Psoas muscle (tissue), 8 donors: ENCODE measurements around the gene MTM1. TPM values are rescaled to one million over a fixed set of nuclear protein-coding genes. Genes with fewer than 3 reads are reported as not detected.

ENCODE experiments used
- ATAC-seq, 4 donors: fragments of 200-7000 bp; cut with Tn5 transposase; one replicate each; pipeline ENCODE4 v1.9.1; 2020; ENCODE audit warnings: moderate library complexity in 3 of 4, mild to moderate bottlenecking in 2 of 4
- DNase-seq, 2 donors: peaks; one replicate each; pipeline ENCODE4 v3.0.0-alpha.2; 2020
- H3K27ac ChIP-seq: fragments of 200-600 bp; one replicate; pipeline ENCODE4 v1.8.0; 2022
- H3K27me3 ChIP-seq, 3 donors: fragments of 200-600 bp in 1 of 3; one replicate each; pipeline versions ENCODE4 v1.6.1 to v1.8.0; 2013 to 2022; ENCODE audit warnings: low read length in 2 of 3, mild to moderate bottlenecking in 2 of 3, moderate library complexity in 1 of 3; ENCODE audit not compliant: insufficient read depth in 3 of 3
- H3K36me3 ChIP-seq, 2 donors: fragments of 200-600 bp in 1 of 2; one replicate each; pipeline versions ENCODE4 v1.6.1 to v1.8.0; 2013 to 2022; ENCODE audit warnings: low read depth in 1 of 2, mild to moderate bottlenecking in 1 of 2, moderate library complexity in 1 of 2; ENCODE audit not compliant: insufficient read depth in 1 of 2
- H3K4me1 ChIP-seq: fragments of 200-600 bp; one replicate; pipeline ENCODE4 v1.8.0; 2022
- H3K4me3 ChIP-seq: fragments of 200-600 bp; one replicate; pipeline ENCODE4 v1.8.0; 2022; ENCODE audit warnings: mild to moderate bottlenecking
- H3K9me3 ChIP-seq: fragments of 200-600 bp; one replicate; pipeline ENCODE4 v1.8.0; 2022
- WGBS, 3 donors: extraction: QIAGEN DNeasy Blood & Tissue Kit; methylation state at CpG; one replicate each; pipeline versions ENCODE4 v1.1.6 to v1.1.7; 2013; 5-methylcytosine and 5-hydroxymethylcytosine counted together
- intact Hi-C, 2 donors: fragments of 100-400 bp; cut with DNase I; formaldehyde crosslinking; loops; one replicate each; pipeline versions ENCODE4 v1.11.0 to v1.14.2; 2022
- polyA plus RNA-seq, 3 donors: library from polyadenylated mRNA; stranded (reverse); fragments of 200-250 nt; gene quantifications; one replicate each; pipeline ENCODE4 v1.2.3, GENCODE V29; 2013
- total RNA-seq, 4 donors: library from RNA; stranded (reverse); fragmentation: NEBNext Ultra II Directional in 2 of 4; extraction: Animal tissue kit (Norgen Biotek cat#: 25700) in 2 of 4; gene quantifications; one replicate each; pipeline versions ENCODE4 v1.2.1 to v1.2.4, GENCODE V29; 2021 to 2023
- TF ChIP-seq, protein P1 (sequence below): fragments of 200-600 bp; IDR thresholded peaks from one replicate; pipeline ENCODE4 v1.8.0; 2022; ENCODE audit warnings: antibody characterized with exemption
- donor health status: healthy with polysubstance abuse.
- donor health status: DM: no; HTN: no; CAD: no; lungs with moderate emphysema.
- donor health status: Bipolar disorder and iron deficiency.
- donor health status: healthy.
- donor health status: DM: yes; HTN: yes; CAD: no.
- donor health status: DM: no; HTN: no; CAD: no.
- donor health status: DM: no; HTN: no; CAD: no.
- donor health status: DM: yes; HTN: yes; CAD: no.

MTM1 gene
- total and polyA plus RNA-seq, 7 donors: 4.9 to 17.4 (median 15.0) TPM

DNA sequence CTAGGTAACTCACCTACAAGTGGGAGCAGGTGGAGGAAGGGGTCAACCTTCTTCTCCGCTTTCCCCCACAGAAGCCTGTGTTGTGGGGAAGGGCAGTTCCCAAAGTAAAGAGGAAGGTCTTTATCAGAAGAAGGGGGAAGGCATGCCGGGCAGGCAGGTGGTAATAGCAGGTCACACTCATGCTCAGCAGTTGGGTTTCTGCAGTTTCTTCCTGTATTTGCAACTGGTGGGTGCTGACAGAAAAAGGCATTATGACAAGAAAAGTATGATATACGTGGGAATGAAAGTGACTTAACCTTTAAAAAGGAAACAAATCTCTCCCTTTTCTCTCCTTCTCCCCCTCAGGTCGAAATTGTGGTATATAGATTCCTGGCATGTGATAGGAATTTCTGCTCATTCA is 128.4 kb downstream of the MTM1 start:
- Histone ChIP-seq H3K9me3 (no peaks in the 10 kb centered on the region), H3K4me1 (no peaks in the 10 kb centered on the region), H3K27ac (no peak overlapping the region), H3K4me3 (no peak overlapping the region), H3K36me3 (peaks cover 0 to 4% of the 10 kb centered on the region in 2 donors), H3K27me3 (no peaks in the 10 kb centered on the region)
- ATAC-seq: no peak
- TF ChIP-seq, protein P1, sequence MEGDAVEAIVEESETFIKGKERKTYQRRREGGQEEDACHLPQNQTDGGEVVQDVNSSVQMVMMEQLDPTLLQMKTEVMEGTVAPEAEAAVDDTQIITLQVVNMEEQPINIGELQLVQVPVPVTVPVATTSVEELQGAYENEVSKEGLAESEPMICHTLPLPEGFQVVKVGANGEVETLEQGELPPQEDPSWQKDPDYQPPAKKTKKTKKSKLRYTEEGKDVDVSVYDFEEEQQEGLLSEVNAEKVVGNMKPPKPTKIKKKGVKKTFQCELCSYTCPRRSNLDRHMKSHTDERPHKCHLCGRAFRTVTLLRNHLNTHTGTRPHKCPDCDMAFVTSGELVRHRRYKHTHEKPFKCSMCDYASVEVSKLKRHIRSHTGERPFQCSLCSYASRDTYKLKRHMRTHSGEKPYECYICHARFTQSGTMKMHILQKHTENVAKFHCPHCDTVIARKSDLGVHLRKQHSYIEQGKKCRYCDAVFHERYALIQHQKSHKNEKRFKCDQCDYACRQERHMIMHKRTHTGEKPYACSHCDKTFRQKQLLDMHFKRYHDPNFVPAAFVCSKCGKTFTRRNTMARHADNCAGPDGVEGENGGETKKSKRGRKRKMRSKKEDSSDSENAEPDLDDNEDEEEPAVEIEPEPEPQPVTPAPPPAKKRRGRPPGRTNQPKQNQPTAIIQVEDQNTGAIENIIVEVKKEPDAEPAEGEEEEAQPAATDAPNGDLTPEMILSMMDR: no peak
- DNase-seq: no peak
- WGBS, 3 donors: 54 to 76% (median 75%) methylated on average over 4 of the region's 4 CpGs
- intact Hi-C loops: no loop called here

DNA sequence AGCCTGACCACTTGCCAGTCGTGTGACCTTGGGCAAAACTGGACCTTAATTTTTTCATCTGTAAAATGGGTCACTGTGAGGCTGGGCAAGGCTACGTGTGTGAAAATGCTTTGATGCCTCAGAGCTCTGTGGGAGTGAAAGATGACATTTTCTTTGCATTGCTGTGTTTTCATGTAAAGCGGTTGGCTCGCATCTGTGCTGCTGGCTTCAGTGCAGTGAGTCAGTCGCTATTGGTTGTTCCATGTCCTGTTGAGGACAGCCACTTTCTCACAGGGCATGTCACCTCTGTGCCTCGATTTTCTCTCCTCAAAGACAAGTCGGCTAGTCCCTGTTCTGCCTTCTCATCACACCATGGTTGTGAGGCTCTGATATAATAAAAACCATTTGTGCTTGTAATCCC is 129.2 kb downstream of the MTM1 start:
- no peaks in the 10 kb centered on the region for H3K9me3 ChIP-seq
- TF ChIP-seq, protein P1: no peak
- H3K4me3 ChIP-seq: no peak overlapping the region
- ATAC-seq (no peak), DNase-seq (no peak)
- H3K36me3 ChIP-seq: peaks cover 0 to 4% of the 10 kb centered on the region in 2 donors
- intact Hi-C loops: no loop called here
- WGBS, 3 donors: 71 to 94% (median 93%) methylated on average over 7 of the region's 7 CpGs
- H3K27me3 ChIP-seq: no peaks in the 10 kb centered on the region
- no peak overlapping the region for H3K27ac ChIP-seq
- no peaks in the 10 kb centered on the region for H3K4me1 ChIP-seq

DNA sequence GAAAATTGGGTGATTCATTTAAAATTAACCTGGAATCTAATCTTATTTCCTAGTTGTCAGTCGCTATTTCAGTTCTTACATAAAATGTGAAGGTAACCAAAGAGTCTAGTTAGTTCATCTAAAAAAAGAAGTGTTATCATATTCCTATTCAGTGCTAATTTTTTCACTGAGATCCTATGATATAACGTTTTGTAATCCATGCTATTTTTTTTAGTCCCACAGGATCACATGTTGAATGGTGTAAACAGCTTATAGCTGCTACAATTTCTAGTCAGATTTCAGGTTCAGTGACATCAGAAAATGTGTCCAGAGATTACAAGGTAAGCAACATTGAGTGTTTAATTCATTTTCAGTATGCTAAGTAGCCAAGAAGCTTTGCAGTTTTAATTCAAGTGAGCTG is 130.6 kb downstream of the MTM1 start:
- peak overlapping the region; percentile 19 for H3K27ac ChIP-seq
- intact Hi-C loops: no loop called here

DNA sequence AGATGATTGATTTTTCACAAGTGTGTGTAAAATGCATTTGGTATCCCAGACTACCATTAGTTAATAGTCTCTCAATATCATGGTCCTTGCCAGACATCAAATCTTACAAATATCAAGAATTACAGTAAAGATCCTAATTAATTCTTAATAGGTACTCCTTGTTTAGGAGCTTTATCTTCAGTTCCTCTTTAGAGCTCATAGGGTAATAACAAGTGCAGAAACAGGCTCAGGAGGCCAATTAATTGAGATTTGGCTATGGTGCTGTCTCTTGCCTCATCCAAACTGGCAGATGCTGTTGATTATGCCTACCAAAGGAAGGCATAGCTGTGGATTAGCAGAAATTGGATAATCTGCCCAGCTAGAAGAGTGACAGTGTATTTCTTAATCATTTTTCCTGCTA is 131.7 kb downstream of the MTM1 start:
- Histone ChIP-seq H3K4me3 (no peak overlapping the region), H3K9me3 (no peaks in the 10 kb centered on the region), H3K27me3 (no peaks in the 10 kb centered on the region), H3K4me1 (no peaks in the 10 kb centered on the region), H3K36me3 (peaks cover 0 to 4% of the 10 kb centered on the region in 2 donors), H3K27ac (peak overlapping the region; percentile 19)
- ATAC-seq (no peak), DNase-seq (no peak)
- TF ChIP-seq, protein P1: no peak
- intact Hi-C loops: no loop called here

More for the DNA sequence above, 130.6 kb downstream of the MTM1 start:
- Histone ChIP-seq H3K27me3 (no peaks in the 10 kb centered on the region), H3K9me3 (no peaks in the 10 kb centered on the region), H3K4me3 (no peak overlapping the region), H3K36me3 (peaks cover 0 to 4% of the 10 kb centered on the region in 2 donors), H3K4me1 (no peaks in the 10 kb centered on the region)
- TF ChIP-seq, protein P1: no peak
- peak in 2 of 4 donors; percentile 45 to 47 for ATAC-seq
- WGBS, 3 donors: 22 to 46% (median 29%) methylated on average over 2 of the region's 2 CpGs
- no peak for DNase-seq

DNA sequence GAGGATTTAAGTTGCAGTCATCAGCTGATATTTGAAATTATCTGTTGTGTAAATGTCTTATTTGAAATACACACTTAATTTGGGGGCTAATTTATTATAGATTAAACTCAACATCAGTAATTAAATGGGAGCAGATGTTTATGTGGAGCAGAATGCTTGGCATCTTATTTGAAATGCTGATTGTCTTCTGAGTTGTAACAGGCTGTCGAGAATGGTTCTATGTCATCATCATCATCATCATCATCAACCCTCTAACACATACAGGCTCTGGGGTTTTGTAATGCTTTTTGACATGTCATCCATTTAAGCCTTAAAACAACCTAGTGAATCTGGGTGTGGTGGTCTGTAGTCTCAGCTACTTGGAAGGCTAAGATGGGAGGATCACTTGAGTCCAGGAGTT is 133.0 kb downstream of the MTM1 start:
- peaks cover 0 to 4% of the 10 kb centered on the region in 2 donors for H3K36me3 ChIP-seq
- no peak overlapping the region for H3K27ac ChIP-seq
- WGBS, 3 donors: 77 to 100% (median 86%) methylated on average over 1 of the region's 1 CpG
- H3K4me1 ChIP-seq: no peaks in the 10 kb centered on the region
- no peak overlapping the region for H3K4me3 ChIP-seq
- no peaks in the 10 kb centered on the region for H3K9me3 ChIP-seq
- ATAC-seq: no peak
- no peaks in the 10 kb centered on the region for H3K27me3 ChIP-seq
- intact Hi-C loops: no loop called here
- TF ChIP-seq, protein P1: no peak
- no peak for DNase-seq
